CD4-positive, alpha-beta T cell treated with Interleukin-1 beta for 1 hour (primary cell): Measurements from ENCODE around the gene KLB.

Experiments
- DNase-seq, 2 donors: peaks; one replicate each; pipeline ENCODE4 v3.0.0-alpha.2; 2020 to 2022

The KLB gene

GRCh38 chr4:39466747-39467146, 60.0 kb downstream of the KLB start:
- DNase-seq = no peak

- DNase-seq = no peak
Observed at GRCh38 chr4:39467464-39467863, 60.7 kb downstream of the KLB start.

GRCh38 chr4:39469429-39470077, 62.8 kb downstream of the KLB start:
- peak; percentile 22 to 61 for DNase-seq

GRCh38 chr4:39470402-39470801, 63.7 kb downstream of the KLB start:
- DNase-seq = no peak

GRCh38 chr4:39472396-39472795, 65.7 kb downstream of the KLB start:
- no peak for DNase-seq

GRCh38 chr4:39476187-39476895, 69.6 kb downstream of the KLB start:
- no peak for DNase-seq

GRCh38 chr4:39480251-39480650, 73.5 kb downstream of the KLB start:
- no peak for DNase-seq

- DNase-seq = no peak
Observed at GRCh38 chr4:39480902-39481695, 74.4 kb downstream of the KLB start.

- DNase-seq = no peak
Observed at GRCh38 chr4:39484582-39485272, 78.0 kb downstream of the KLB start.

- no peak for DNase-seq
Observed at GRCh38 chr4:39486221-39486804, 79.6 kb downstream of the KLB start.

GRCh38 chr4:39490322-39490721, 83.6 kb downstream of the KLB start:
- no peak for DNase-seq

GRCh38 chr4:39494354-39494753, 87.6 kb downstream of the KLB start:
- DNase-seq = no peak

- no peak for DNase-seq
Observed at GRCh38 chr4:39495446-39496213, 88.9 kb downstream of the KLB start.

- DNase-seq = no peak
Observed at GRCh38 chr4:39497909-39498726, 91.4 kb downstream of the KLB start.

GRCh38 chr4:39498727-39499020, 91.9 kb downstream of the KLB start:
- no peak for DNase-seq
